HEK293 (cell line): ENCODE data around the gene NOSIP.

Source experiments
- EGR2 ChIP-seq: fragments of 450-650 bp; formaldehyde crosslinking; IDR thresholded peaks from 2 replicates; pipeline ENCODE4 v1.5.1; 2016; ENCODE audit warnings: low read depth, missing biosample characterization, missing genetic modification characterization
- IKZF3 ChIP-seq: fragments of 450-650 bp; IDR thresholded peaks from 2 replicates; pipeline ENCODE4 v1.5.0; 2018; ENCODE audit warnings: missing biosample characterization, mild to moderate bottlenecking, missing genetic modification characterization, moderate library complexity
- KLF8 ChIP-seq: fragments of 450-650 bp; formaldehyde crosslinking; IDR thresholded peaks from 2 replicates; pipeline ENCODE4 v1.5.1; 2016; ENCODE audit warnings: missing biosample characterization, missing genetic modification characterization
- PRDM1 ChIP-seq: fragments of 450-650 bp; formaldehyde crosslinking; IDR thresholded peaks from 2 replicates; pipeline ENCODE4; 2016; ENCODE audit warnings: missing biosample characterization, missing genetic modification characterization
- PRDM4 ChIP-seq: fragments of 450-650 bp; formaldehyde crosslinking; IDR thresholded peaks from 2 replicates; pipeline ENCODE4 v1.5.1; 2017; ENCODE audit warnings: missing biosample characterization, missing genetic modification characterization
- RBAK ChIP-seq: fragments of 450-650 bp; formaldehyde crosslinking; IDR thresholded peaks from 2 replicates; pipeline ENCODE4 v1.5.1; 2016; ENCODE audit warnings: missing biosample characterization, missing genetic modification characterization
- SP2 ChIP-seq: fragments of 450-650 bp; formaldehyde crosslinking; IDR thresholded peaks from 2 replicates; pipeline ENCODE4 v1.5.1; 2016; ENCODE audit warnings: missing biosample characterization, missing genetic modification characterization
- TSHZ1 ChIP-seq: fragments of 450-650 bp; formaldehyde crosslinking; IDR thresholded peaks from 2 replicates; pipeline ENCODE4 v1.5.1; 2016; ENCODE audit warnings: missing biosample characterization, missing genetic modification characterization, borderline replicate concordance
- ZBTB17 ChIP-seq: fragments of 450-650 bp; formaldehyde crosslinking; IDR thresholded peaks from 2 replicates; pipeline ENCODE4 v1.5.1; 2016; ENCODE audit warnings: missing biosample characterization, missing genetic modification characterization
- ZBTB8A ChIP-seq: fragments of 450-650 bp; formaldehyde crosslinking; IDR thresholded peaks from 2 replicates; pipeline ENCODE4 v1.5.1; 2016; ENCODE audit warnings: missing biosample characterization, missing genetic modification characterization
- ZFP37 ChIP-seq: fragments of 450-650 bp; formaldehyde crosslinking; IDR thresholded peaks from 2 replicates; pipeline ENCODE4 v1.5.1; 2016; ENCODE audit warnings: missing biosample characterization, missing genetic modification characterization
- ZNF138 ChIP-seq: fragments of 450-650 bp; formaldehyde crosslinking; IDR thresholded peaks from 2 replicates; pipeline ENCODE4 v1.5.1; 2016; ENCODE audit warnings: missing biosample characterization, missing genetic modification characterization, borderline replicate concordance
- ZNF155 ChIP-seq: fragments of 450-650 bp; formaldehyde crosslinking; IDR thresholded peaks from 2 replicates; pipeline ENCODE4 v1.5.1; 2016; ENCODE audit warnings: missing biosample characterization, missing genetic modification characterization
- ZNF169 ChIP-seq: fragments of 450-650 bp; formaldehyde crosslinking; IDR thresholded peaks from 2 replicates; pipeline ENCODE4 v1.5.1; 2016; ENCODE audit warnings: missing biosample characterization, missing genetic modification characterization
- ZNF266 ChIP-seq: fragments of 450-650 bp; formaldehyde crosslinking; IDR thresholded peaks from 2 replicates; pipeline ENCODE4 v1.5.1; 2016; ENCODE audit warnings: missing biosample characterization, missing genetic modification characterization, low read depth
- ZNF324 ChIP-seq: fragments of 450-650 bp; formaldehyde crosslinking; IDR thresholded peaks from 2 replicates; pipeline ENCODE4 v1.5.1; 2016; ENCODE audit warnings: missing biosample characterization, missing genetic modification characterization
- ZNF394 ChIP-seq: fragments of 450-650 bp; formaldehyde crosslinking; IDR thresholded peaks from 2 replicates; pipeline ENCODE4 v1.5.1; 2016; ENCODE audit warnings: missing biosample characterization, missing genetic modification characterization, mild to moderate bottlenecking, moderate library complexity, borderline replicate concordance
- ZNF623 ChIP-seq: fragments of 450-650 bp; formaldehyde crosslinking; IDR thresholded peaks from 2 replicates; pipeline ENCODE4 v1.5.1; 2016; ENCODE audit warnings: missing biosample characterization, missing genetic modification characterization
- ZNF626 ChIP-seq: fragments of 450-650 bp; sonication (Bioruptor Pico); formaldehyde crosslinking; IDR thresholded peaks from 2 replicates; pipeline ENCODE4 v1.5.1; 2018; ENCODE audit warnings: missing biosample characterization, missing genetic modification characterization, inconsistent platforms
- ZNF76 ChIP-seq: fragments of 450-650 bp; formaldehyde crosslinking; IDR thresholded peaks from 2 replicates; pipeline ENCODE4; 2016; ENCODE audit warnings: low read depth, missing biosample characterization, missing genetic modification characterization, borderline replicate concordance
- ZNF785 ChIP-seq: fragments of 450-650 bp; formaldehyde crosslinking; IDR thresholded peaks from 2 replicates; pipeline ENCODE4 v1.5.1; 2016; ENCODE audit warnings: missing biosample characterization, missing genetic modification characterization
- ZNF837 ChIP-seq: fragments of 450-650 bp; formaldehyde crosslinking; IDR thresholded peaks from 2 replicates; pipeline ENCODE4 v1.5.1; 2016; ENCODE audit warnings: missing biosample characterization, missing genetic modification characterization
- ZSCAN30 ChIP-seq: fragments of 450-650 bp; IDR thresholded peaks from 2 replicates; pipeline ENCODE4 v1.5.1; 2018; ENCODE audit warnings: missing biosample characterization, mild to moderate bottlenecking, missing genetic modification characterization, moderate library complexity
- ZXDB ChIP-seq: fragments of 450-650 bp; formaldehyde crosslinking; IDR thresholded peaks from 2 replicates; pipeline ENCODE4 v1.5.1; 2016; ENCODE audit warnings: missing biosample characterization, missing genetic modification characterization
- TF ChIP-seq, protein P1 (sequence below): fragments of 450-650 bp; IDR thresholded peaks from 2 replicates; pipeline ENCODE4 v1.5.1; 2018; ENCODE audit warnings: missing biosample characterization, mild to moderate bottlenecking, missing genetic modification characterization
- TF ChIP-seq, protein P2 (sequence below): fragments of 450-650 bp; formaldehyde crosslinking; conservative IDR thresholded peaks from 2 replicates; pipeline ENCODE4 v1.5.1; 2016; ENCODE audit warnings: low read depth, missing biosample characterization, missing genetic modification characterization
- TF ChIP-seq, protein P3 (sequence below): fragments of 450-650 bp; formaldehyde crosslinking; IDR thresholded peaks from 2 replicates; pipeline ENCODE4 v1.5.1; 2017; ENCODE audit warnings: missing biosample characterization, mild to moderate bottlenecking, missing genetic modification characterization, moderate library complexity

The NOSIP gene

DNA sequence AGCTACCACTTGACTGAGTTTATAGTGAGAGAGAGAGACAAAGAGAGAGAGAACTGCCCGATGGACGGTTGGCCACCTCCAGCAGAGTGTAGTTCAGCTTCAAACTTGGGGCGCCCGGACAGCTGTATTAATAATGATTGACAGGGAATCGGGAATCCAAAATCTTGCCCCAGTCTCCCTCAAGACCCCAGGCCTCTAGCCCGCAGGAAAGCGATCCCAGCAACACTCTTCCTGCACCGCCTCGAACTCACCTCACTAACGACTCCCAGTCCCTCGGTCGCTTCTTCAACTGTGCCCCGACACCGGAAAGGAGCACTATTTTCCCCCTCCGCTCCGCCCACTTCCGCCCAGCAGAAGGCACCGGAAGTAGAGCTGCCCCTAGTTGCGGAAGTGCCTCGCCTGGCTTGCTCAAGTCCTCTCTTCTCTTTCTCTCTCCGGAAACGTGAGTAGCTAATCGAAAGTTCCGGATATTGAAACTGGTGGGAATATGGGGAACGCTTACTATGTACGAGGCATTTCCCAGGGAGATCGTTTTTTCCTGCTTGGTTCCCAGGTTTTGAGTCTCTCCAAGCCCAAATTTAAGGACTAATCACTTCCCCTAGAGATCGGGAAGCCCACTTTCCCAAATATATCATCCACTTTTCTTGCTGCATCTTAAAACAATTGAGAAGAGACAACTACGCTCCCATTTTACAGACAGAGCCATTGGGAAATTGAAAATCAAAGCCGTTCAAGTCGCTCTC is at the start of gene NOSIP (continued):
- TF ChIP-seq, protein P1, sequence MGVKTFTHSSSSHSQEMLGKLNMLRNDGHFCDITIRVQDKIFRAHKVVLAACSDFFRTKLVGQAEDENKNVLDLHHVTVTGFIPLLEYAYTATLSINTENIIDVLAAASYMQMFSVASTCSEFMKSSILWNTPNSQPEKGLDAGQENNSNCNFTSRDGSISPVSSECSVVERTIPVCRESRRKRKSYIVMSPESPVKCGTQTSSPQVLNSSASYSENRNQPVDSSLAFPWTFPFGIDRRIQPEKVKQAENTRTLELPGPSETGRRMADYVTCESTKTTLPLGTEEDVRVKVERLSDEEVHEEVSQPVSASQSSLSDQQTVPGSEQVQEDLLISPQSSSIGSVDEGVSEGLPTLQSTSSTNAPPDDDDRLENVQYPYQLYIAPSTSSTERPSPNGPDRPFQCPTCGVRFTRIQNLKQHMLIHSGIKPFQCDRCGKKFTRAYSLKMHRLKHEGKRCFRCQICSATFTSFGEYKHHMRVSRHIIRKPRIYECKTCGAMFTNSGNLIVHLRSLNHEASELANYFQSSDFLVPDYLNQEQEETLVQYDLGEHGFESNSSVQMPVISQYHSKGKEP (tag by site-specific recombination) = peak; percentile 73
- TF ChIP-seq ZNF623 (tag by site-specific recombination) (peak; percentile 20; the same call in 1 of the 2 replicates), ZNF169 (tag by site-specific recombination) (no peak), ZNF394 (tag by site-specific recombination) (peak; percentile 71; the same call in 1 of the 2 replicates), KLF8 (tag by site-specific recombination) (peak; percentile 97), ZNF785 (tag by site-specific recombination) (0 out of 2 replicates have a peak, but pooled peaks have one; percentile 34), ZNF837 (tag by site-specific recombination) (no peak), ZXDB (peak; percentile 94), ZNF76 (tag by site-specific recombination) (peak; percentile 87), ZNF266 (no peak), ZFP37 (tag by site-specific recombination) (0 out of 2 replicates have a peak, but pooled peaks have one; percentile 67), ZNF324 (tag by site-specific recombination) (peak; percentile 89; the same call in 1 of the 2 replicates), ZBTB8A (peak; percentile 95), ZSCAN30 (tag by site-specific recombination) (peak; percentile 95), ZNF155 (tag by site-specific recombination) (no peak), ZBTB17 (tag by site-specific recombination) (peak; percentile 93), RBAK (tag by site-specific recombination) (no peak), IKZF3 (tag by site-specific recombination) (peak; percentile 49; the same call in 1 of the 2 replicates), ZNF626 (tag by site-specific recombination) (peak; percentile 92; the same call in 1 of the 2 replicates), ZNF138 (tag by site-specific recombination) (no peak), PRDM1 (tag by site-specific recombination) (peak; percentile 83), EGR2 (peak; percentile 55; the same call in 1 of the 2 replicates), TSHZ1 (tag by site-specific recombination) (no peak), PRDM4 (tag by site-specific recombination) (peak; percentile 60; the same call in 1 of the 2 replicates), SP2 (tag by site-specific recombination) (peak; percentile 89)
- TF ChIP-seq, protein P2, sequence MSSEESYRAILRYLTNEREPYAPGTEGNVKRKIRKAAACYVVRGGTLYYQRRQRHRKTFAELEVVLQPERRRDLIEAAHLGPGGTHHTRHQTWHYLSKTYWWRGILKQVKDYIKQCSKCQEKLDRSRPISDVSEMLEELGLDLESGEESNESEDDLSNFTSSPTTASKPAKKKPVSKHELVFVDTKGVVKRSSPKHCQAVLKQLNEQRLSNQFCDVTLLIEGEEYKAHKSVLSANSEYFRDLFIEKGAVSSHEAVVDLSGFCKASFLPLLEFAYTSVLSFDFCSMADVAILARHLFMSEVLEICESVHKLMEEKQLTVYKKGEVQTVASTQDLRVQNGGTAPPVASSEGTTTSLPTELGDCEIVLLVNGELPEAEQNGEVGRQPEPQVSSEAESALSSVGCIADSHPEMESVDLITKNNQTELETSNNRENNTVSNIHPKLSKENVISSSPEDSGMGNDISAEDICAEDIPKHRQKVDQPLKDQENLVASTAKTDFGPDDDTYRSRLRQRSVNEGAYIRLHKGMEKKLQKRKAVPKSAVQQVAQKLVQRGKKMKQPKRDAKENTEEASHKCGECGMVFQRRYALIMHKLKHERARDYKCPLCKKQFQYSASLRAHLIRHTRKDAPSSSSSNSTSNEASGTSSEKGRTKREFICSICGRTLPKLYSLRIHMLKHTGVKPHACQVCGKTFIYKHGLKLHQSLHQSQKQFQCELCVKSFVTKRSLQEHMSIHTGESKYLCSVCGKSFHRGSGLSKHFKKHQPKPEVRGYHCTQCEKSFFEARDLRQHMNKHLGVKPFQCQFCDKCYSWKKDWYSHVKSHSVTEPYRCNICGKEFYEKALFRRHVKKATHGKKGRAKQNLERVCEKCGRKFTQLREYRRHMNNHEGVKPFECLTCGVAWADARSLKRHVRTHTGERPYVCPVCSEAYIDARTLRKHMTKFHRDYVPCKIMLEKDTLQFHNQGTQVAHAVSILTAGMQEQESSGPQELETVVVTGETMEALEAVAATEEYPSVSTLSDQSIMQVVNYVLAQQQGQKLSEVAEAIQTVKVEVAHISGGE (tag by site-specific recombination) = peak; percentile 100
- TF ChIP-seq, protein P3, sequence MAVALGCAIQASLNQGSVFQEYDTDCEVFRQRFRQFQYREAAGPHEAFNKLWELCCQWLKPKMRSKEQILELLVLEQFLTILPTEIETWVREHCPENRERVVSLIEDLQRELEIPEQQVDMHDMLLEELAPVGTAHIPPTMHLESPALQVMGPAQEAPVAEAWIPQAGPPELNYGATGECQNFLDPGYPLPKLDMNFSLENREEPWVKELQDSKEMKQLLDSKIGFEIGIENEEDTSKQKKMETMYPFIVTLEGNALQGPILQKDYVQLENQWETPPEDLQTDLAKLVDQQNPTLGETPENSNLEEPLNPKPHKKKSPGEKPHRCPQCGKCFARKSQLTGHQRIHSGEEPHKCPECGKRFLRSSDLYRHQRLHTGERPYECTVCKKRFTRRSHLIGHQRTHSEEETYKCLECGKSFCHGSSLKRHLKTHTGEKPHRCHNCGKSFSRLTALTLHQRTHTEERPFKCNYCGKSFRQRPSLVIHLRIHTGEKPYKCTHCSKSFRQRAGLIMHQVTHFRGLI (tag by site-specific recombination) = peak; percentile 58; the same call in 1 of the 2 replicates
